AG09309 (cell line): ENCODE measurements around the gene ABHD2.
"Not testable (repeated sequence)": the region's sequence is repeated elsewhere in the genome, so short reads cannot be mapped to it uniquely, and the experiment has no call there.

Source experiments
- DNase-seq: peaks from one replicate; pipeline ENCODE4 v3.0.0-alpha.2; 2010; ENCODE audit warnings: low read depth
- H3K4me3 ChIP-seq: 2 replicates; pipeline ENCODE4 v1.5.1; 2011; ENCODE audit warnings: mild to moderate bottlenecking, low read depth, low read length, moderate library complexity; ENCODE audit not compliant: control insufficient read depth
- TF ChIP-seq, protein P1 (sequence below): IDR thresholded peaks from 2 replicates; pipeline ENCODE4 v1.5.1; 2011; ENCODE audit warnings: mild to moderate bottlenecking, low read depth, low read length, inconsistent platforms; ENCODE audit not compliant: insufficient read depth, control insufficient read depth; ENCODE audit errors: missing control alignments

Gene ABHD2

GRCh38 chr15:89138999-89139612, 50.9 kb downstream of the ABHD2 start:
- DNase-seq, result no peak

GRCh38 chr15:89139613-89140499, 51.6 kb downstream of the ABHD2 start:
- TF ChIP-seq, protein P1, sequence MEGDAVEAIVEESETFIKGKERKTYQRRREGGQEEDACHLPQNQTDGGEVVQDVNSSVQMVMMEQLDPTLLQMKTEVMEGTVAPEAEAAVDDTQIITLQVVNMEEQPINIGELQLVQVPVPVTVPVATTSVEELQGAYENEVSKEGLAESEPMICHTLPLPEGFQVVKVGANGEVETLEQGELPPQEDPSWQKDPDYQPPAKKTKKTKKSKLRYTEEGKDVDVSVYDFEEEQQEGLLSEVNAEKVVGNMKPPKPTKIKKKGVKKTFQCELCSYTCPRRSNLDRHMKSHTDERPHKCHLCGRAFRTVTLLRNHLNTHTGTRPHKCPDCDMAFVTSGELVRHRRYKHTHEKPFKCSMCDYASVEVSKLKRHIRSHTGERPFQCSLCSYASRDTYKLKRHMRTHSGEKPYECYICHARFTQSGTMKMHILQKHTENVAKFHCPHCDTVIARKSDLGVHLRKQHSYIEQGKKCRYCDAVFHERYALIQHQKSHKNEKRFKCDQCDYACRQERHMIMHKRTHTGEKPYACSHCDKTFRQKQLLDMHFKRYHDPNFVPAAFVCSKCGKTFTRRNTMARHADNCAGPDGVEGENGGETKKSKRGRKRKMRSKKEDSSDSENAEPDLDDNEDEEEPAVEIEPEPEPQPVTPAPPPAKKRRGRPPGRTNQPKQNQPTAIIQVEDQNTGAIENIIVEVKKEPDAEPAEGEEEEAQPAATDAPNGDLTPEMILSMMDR, result no peak
- no peak overlapping the region for H3K4me3 ChIP-seq
- no peak for DNase-seq

More at GRCh38 chr15:89138999-89139612, 50.9 kb downstream of the ABHD2 start:
- TF ChIP-seq, protein P1, result no peak
- H3K4me3 ChIP-seq, result no peak overlapping the region

DNA sequence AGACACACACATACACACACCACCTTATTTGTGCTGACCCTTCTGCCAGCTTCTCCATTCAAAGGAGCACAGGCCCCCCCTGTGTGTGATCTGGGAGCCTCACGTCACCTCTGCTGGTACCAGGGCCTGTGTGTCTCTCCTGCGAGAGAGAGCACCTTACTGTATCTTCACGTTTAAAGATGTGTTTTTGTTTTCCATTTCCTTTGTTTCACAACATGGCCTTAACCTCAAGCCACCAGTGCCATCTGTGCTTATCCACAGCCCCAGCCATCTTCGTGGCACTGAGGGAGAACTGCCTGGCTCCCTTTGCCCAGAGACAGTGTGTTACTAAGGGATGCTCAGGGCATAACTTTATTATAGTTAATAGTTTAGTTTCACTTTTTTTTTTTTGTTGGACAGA, 52.3 kb downstream of the ABHD2 start:
- no peak overlapping the region for H3K4me3 ChIP-seq
- TF ChIP-seq, protein P1, result no peak
- no peak for DNase-seq

DNA sequence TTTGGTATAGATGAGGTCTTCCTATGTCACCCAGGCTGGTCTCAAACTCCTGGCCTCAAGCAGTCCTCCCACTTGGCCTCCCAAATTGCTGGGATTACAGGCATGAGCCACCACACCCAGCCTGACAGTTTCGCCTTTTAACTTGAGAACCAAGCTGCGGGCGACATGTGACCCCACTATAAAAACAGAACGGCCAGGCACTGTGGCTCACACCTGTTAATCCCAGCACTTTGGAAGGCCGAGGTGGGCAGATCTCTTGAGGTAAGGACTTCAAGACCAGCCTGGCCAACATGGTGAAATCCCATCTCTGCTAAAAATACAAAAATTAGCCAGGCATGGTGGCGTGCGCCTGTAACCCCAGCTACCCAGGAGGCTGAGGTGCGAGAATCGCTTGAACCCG, 52.9 kb downstream of the ABHD2 start:
- not testable (repeated sequence) for H3K4me3 ChIP-seq

GRCh38 chr15:89141885-89142284, 53.6 kb downstream of the ABHD2 start:
- H3K4me3 ChIP-seq, result no peak overlapping the region
- no peak for DNase-seq
- TF ChIP-seq, protein P1, result no peak

More for the DNA sequence above, 52.9 kb downstream of the ABHD2 start:
- DNase-seq, result not testable (repeated sequence)

- DNase-seq, result no peak
- H3K4me3 ChIP-seq, result no peak overlapping the region
- TF ChIP-seq, protein P1, result no peak
Measured at GRCh38 chr15:89142423-89142822, 54.2 kb downstream of the ABHD2 start.
